PC-9 (cell line): ENCODE data around the gene GRM1.

Experiments used
- EZH2 ChIP-seq: fragments of 200-600 bp; sonication (generic); IDR thresholded peaks from 2 replicates; pipeline ENCODE4 v1.8.0; 2017; ENCODE audit warnings: antibody characterized with exemption, low read depth
- TF ChIP-seq, protein P1 (sequence below): fragments of 200-600 bp; sonication (generic); conservative IDR thresholded peaks from 2 replicates; pipeline ENCODE4 v1.6.1; 2017; ENCODE audit warnings: mixed run types, antibody characterized with exemption, mild to moderate bottlenecking, moderate library complexity

DNA sequence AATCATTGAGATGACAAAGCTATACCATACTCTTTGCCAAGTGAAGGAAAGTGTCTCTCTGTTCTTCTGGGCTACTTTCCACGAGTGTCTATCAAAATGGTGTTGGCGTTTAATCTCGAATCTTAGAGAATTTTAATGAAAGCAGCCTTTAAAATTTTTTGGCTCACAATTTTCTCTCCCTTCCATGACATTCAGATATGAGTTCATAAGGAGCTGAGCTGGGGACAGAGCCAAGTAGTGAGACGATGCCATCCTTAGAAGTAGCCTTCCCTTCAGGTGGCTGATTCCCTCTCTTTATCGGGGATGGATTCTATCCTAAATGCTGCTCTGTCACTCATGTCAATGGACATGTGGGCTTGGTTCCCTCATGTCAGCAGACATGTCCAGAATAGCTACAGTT is 132.8 kb downstream of the GRM1 start:
- TF ChIP-seq, protein P1, sequence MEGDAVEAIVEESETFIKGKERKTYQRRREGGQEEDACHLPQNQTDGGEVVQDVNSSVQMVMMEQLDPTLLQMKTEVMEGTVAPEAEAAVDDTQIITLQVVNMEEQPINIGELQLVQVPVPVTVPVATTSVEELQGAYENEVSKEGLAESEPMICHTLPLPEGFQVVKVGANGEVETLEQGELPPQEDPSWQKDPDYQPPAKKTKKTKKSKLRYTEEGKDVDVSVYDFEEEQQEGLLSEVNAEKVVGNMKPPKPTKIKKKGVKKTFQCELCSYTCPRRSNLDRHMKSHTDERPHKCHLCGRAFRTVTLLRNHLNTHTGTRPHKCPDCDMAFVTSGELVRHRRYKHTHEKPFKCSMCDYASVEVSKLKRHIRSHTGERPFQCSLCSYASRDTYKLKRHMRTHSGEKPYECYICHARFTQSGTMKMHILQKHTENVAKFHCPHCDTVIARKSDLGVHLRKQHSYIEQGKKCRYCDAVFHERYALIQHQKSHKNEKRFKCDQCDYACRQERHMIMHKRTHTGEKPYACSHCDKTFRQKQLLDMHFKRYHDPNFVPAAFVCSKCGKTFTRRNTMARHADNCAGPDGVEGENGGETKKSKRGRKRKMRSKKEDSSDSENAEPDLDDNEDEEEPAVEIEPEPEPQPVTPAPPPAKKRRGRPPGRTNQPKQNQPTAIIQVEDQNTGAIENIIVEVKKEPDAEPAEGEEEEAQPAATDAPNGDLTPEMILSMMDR: no peak
- TF ChIP-seq EZH2: no peak
